PC-3 (cell line): Measurements from ENCODE around the gene STX16. TPM values are rescaled to one million over a fixed set of nuclear protein-coding genes. Genes with fewer than 3 reads are reported as not detected.

Experiments used
- ATAC-seq: fragments of 200-7000 bp; cut with Tn5 transposase; 2 replicates; pipeline ENCODE4 v1.9.1; 2020; ENCODE audit warnings: mild to moderate bottlenecking, moderate library complexity
- BruUV-seq: library from RNA; stranded (reverse); fragments of 400-500 nt; replicated peaks from 2 replicates; lab custom pipeline; 2021; lab: Mats Ljungman, UMichigan
- CTCF ChIA-PET: fragments of 300-600 bp; sonication (Branson Sonifier 250); formaldehyde crosslinking; loops from one replicate; lab custom pipeline; 2022; ENCODE audit warnings: antibody characterized with exemption; lab: Charles Lee
- POLR2A ChIA-PET: fragments of 300-600 bp; sonication (Branson Sonifier 250); formaldehyde crosslinking; loops from one replicate; lab custom pipeline; 2022; ENCODE audit warnings: antibody characterized with exemption; ENCODE audit not compliant: unreplicated experiment; lab: Charles Lee
- DNase-seq: peaks from one replicate; pipeline ENCODE4 v3.0.0-alpha.2; 2015
- H2AFZ ChIP-seq: fragments of 300-600 bp; sonication (generic); 2 replicates; pipeline ENCODE4 v1.6.0; 2016; ENCODE audit warnings: antibody characterized with exemption, low read length
- H3F3A ChIP-seq: fragments of 300-600 bp; sonication (generic); one replicate; pipeline ENCODE4 v1.6.0; 2017; ENCODE audit warnings: antibody characterized with exemption, low read length, control low read depth, mild to moderate bottlenecking; ENCODE audit not compliant: unreplicated experiment
- H3K27ac ChIP-seq: fragments of 300-600 bp; sonication (generic); 2 replicates; pipeline ENCODE4 v1.5.1; 2016; ENCODE audit warnings: mild to moderate bottlenecking, low read length
- H3K27me3 ChIP-seq: fragments of 300-600 bp; sonication (generic); 2 replicates; pipeline ENCODE4 v1.6.1; 2016; ENCODE audit warnings: low read length, mixed read lengths
- H3K36me3 ChIP-seq: fragments of 300-600 bp; sonication (generic); 2 replicates; pipeline ENCODE4 v1.6.1; 2016; ENCODE audit warnings: low read depth, mixed run types, low read length, mixed read lengths
- H3K4me1 ChIP-seq: fragments of 300-600 bp; sonication (generic); 2 replicates; pipeline ENCODE4 v1.5.1; 2016; ENCODE audit warnings: low read length; ENCODE audit not compliant: insufficient read depth
- H3K4me2 ChIP-seq: fragments of 300-600 bp; sonication (generic); 2 replicates; pipeline ENCODE4 v1.6.0; 2016; ENCODE audit warnings: low read length
- H3K4me3 ChIP-seq: fragments of 300-600 bp; sonication (generic); 2 replicates; pipeline ENCODE4 v1.5.1; 2016; ENCODE audit warnings: mild to moderate bottlenecking, low read length, mixed read lengths
- H3K79me2 ChIP-seq: fragments of 300-600 bp; sonication (generic); 2 replicates; pipeline ENCODE4 v1.6.1; 2017; ENCODE audit warnings: low read length, mixed read lengths
- H3K9ac ChIP-seq: fragments of 300-600 bp; sonication (generic); 2 replicates; pipeline ENCODE4 v1.6.0; 2016; ENCODE audit warnings: mild to moderate bottlenecking, low read length
- H3K9me2 ChIP-seq: fragments of 300-600 bp; sonication (generic); replicated peaks from 2 replicates; pipeline ENCODE4 v1.6.1; 2016; ENCODE audit warnings: mixed run types, low read length, mixed read lengths
- H3K9me3 ChIP-seq: fragments of 300-600 bp; sonication (generic); 2 replicates; pipeline ENCODE4 v1.6.1; 2016; ENCODE audit warnings: low read length, mixed read lengths
- H4K20me1 ChIP-seq: fragments of 300-600 bp; sonication (generic); 2 replicates; pipeline ENCODE4 v1.6.1; 2016; ENCODE audit warnings: low read length, mixed read lengths
- CTCF ChIP-seq: fragments of 300-600 bp; sonication (generic); conservative IDR thresholded peaks from 2 replicates; pipeline ENCODE4 v1.5.1; 2017; ENCODE audit warnings: antibody characterized with exemption, low read depth, mild to moderate bottlenecking, low read length
- EZH2 ChIP-seq: fragments of 300-600 bp; sonication (generic); IDR thresholded peaks from one replicate; pipeline ENCODE4 v1.6.1; 2017; ENCODE audit warnings: antibody characterized with exemption, mild to moderate bottlenecking, low read length; ENCODE audit not compliant: unreplicated experiment
- EZH2phosphoT487 ChIP-seq: fragments of 300-600 bp; sonication (generic); IDR thresholded peaks from 2 replicates; pipeline ENCODE4 v1.6.1; 2018; ENCODE audit warnings: mild to moderate bottlenecking, antibody characterized with exemption, low read length, borderline replicate concordance
- intact Hi-C: fragments of 100-400 bp; cut with micrococcal nuclease; formaldehyde crosslinking; loops from 2 replicates; pipeline ENCODE4 v1.9.0; 2023
- total RNA-seq: library from RNA; depleted of rRNA; stranded (reverse); fragments of >200 nt; gene quantifications from 2 replicates; pipeline ENCODE4 v1.2.3, GENCODE V29; 2014

STX16 gene
- total RNA-seq, 1 experiment from 2014 or later: 44.2 TPM

- Histone ChIP-seq H3K27me3 (no peaks in the 10 kb centered on the region), H4K20me1 (no peaks in the 10 kb centered on the region), H2AFZ (no peak overlapping the region), H3F3A (no peaks in the 10 kb centered on the region), H3K9me3 (no peaks in the 10 kb centered on the region), H3K4me1 (peaks cover 9% of the 10 kb centered on the region), H3K9me2 (no peaks in the 10 kb centered on the region), H3K79me2 (no peaks in the 10 kb centered on the region), H3K9ac (no peak overlapping the region), H3K4me2 (no peak overlapping the region), H3K27ac (no peak overlapping the region), H3K4me3 (no peak overlapping the region), H3K36me3 (peaks cover 70% of the 10 kb centered on the region)
- DNase-seq (no peak), ATAC-seq (no peak)
- BruUV-seq: no TSS peak
- ChIA-PET POLR2A (no interaction called here), CTCF (no interaction called here)
- no peak for TF ChIP-seq CTCF
- no peak for TF ChIP-seq EZH2phosphoT487
- no peak for TF ChIP-seq EZH2
- intact Hi-C loops: loop anchor here (2.0 kb wide), 1 partner anchor 21 kb away; no protein-coding TSS in a partner anchor
Observed at GRCh38 chr20:58677808-58678207, 26.7 kb downstream of the STX16 start.

- H2AFZ ChIP-seq: no peak overlapping the region
- no peaks in the 10 kb centered on the region for H4K20me1 ChIP-seq
- H3K27ac ChIP-seq: no peak overlapping the region
- DNase-seq: no peak
- POLR2A ChIA-PET: no interaction called here
- TF ChIP-seq CTCF (no peak), EZH2 (no peak), EZH2phosphoT487 (no peak)
- H3K79me2 ChIP-seq: no peaks in the 10 kb centered on the region
- no peaks in the 10 kb centered on the region for H3F3A ChIP-seq
- no TSS peak for BruUV-seq
- H3K4me3 ChIP-seq: no peak overlapping the region
- H3K4me2 ChIP-seq: no peak overlapping the region
- H3K9ac ChIP-seq: no peak overlapping the region
- CTCF ChIA-PET: no interaction called here
- intact Hi-C loops: no loop called here
- no peak for ATAC-seq
- H3K9me3 ChIP-seq: no peaks in the 10 kb centered on the region
- H3K27me3 ChIP-seq: no peaks in the 10 kb centered on the region
- no peaks in the 10 kb centered on the region for H3K9me2 ChIP-seq
- peaks cover 60% of the 10 kb centered on the region for H3K36me3 ChIP-seq
- peaks cover 14% of the 10 kb centered on the region for H3K4me1 ChIP-seq
Observed at GRCh38 chr20:58678806-58679205, 27.7 kb downstream of the STX16 start.

- no peak overlapping the region for H3K9ac ChIP-seq
- DNase-seq: peak; percentile 63
- intact Hi-C loops: no loop called here
- no peaks in the 10 kb centered on the region for H3F3A ChIP-seq
- H3K9me2 ChIP-seq: no peaks in the 10 kb centered on the region
- no peak overlapping the region for H3K4me3 ChIP-seq
- no peaks in the 10 kb centered on the region for H3K79me2 ChIP-seq
- H3K9me3 ChIP-seq: no peaks in the 10 kb centered on the region
- BruUV-seq: no TSS peak
- peaks cover 14% of the 10 kb centered on the region for H3K4me1 ChIP-seq
- H3K4me2 ChIP-seq: no peak overlapping the region
- no peak overlapping the region for H2AFZ ChIP-seq
- CTCF ChIA-PET: interaction anchor here (0.6 kb wide), 1 partner anchor 35 kb away, joined by 3 read pairs; no protein-coding TSS in a partner anchor
- POLR2A ChIA-PET: interaction anchor here (0.6 kb wide), 1 partner anchor 377 kb away, joined by 4 read pairs; no protein-coding TSS in a partner anchor
- H3K36me3 ChIP-seq: peaks cover 20% of the 10 kb centered on the region
- no peaks in the 10 kb centered on the region for H3K27me3 ChIP-seq
- H4K20me1 ChIP-seq: no peaks in the 10 kb centered on the region
- peak; percentile 74 for ATAC-seq
- TF ChIP-seq CTCF: no peak
- no peak for TF ChIP-seq EZH2phosphoT487
- no peak for TF ChIP-seq EZH2
- H3K27ac ChIP-seq: peak overlapping the region; percentile 38
Observed at GRCh38 chr20:58682656-58683531, 31.8 kb downstream of the STX16 start.
